Duodenal mucosa (tissue), 2 donors: Measurements from ENCODE around the gene PSTPIP1.

Experiments used
- H3K27ac ChIP-seq: one replicate; pipeline ENCODE4 v1.7.0; 2013; ENCODE audit warnings: low read depth, low read length
- H3K27me3 ChIP-seq, 2 donors: one replicate each; pipeline ENCODE4 v1.7.0; 2013; ENCODE audit warnings: low read length in 2 of 2, control low read depth in 1 of 2; ENCODE audit not compliant: insufficient read depth in 2 of 2, control insufficient read depth in 1 of 2
- H3K36me3 ChIP-seq, 2 donors: one replicate each; pipeline ENCODE4 v1.7.0; 2013; ENCODE audit warnings: low read length in 2 of 2, control low read depth in 1 of 2; ENCODE audit not compliant: insufficient read depth in 2 of 2, control insufficient read depth in 1 of 2
- H3K4me1 ChIP-seq, 2 donors: one replicate each; pipeline ENCODE4 v1.7.0; 2013; ENCODE audit warnings: low read length in 2 of 2, control low read depth in 1 of 2; ENCODE audit not compliant: insufficient read depth in 2 of 2, control insufficient read depth in 1 of 2
- H3K4me3 ChIP-seq, 2 donors: one replicate each; pipeline ENCODE4 v1.7.0; 2013; ENCODE audit warnings: low read length in 2 of 2, low read depth in 1 of 2
- H3K9ac ChIP-seq, 2 donors: one replicate each; pipeline ENCODE4 v1.7.0; 2013; ENCODE audit warnings: low read length in 2 of 2, low read depth in 1 of 2
- H3K9me3 ChIP-seq, 2 donors: one replicate each; pipeline ENCODE4 v1.7.0; 2013; ENCODE audit warnings: low read length in 2 of 2, control low read depth in 1 of 2; ENCODE audit not compliant: control insufficient read depth in 1 of 2

PSTPIP1 gene

DNA sequence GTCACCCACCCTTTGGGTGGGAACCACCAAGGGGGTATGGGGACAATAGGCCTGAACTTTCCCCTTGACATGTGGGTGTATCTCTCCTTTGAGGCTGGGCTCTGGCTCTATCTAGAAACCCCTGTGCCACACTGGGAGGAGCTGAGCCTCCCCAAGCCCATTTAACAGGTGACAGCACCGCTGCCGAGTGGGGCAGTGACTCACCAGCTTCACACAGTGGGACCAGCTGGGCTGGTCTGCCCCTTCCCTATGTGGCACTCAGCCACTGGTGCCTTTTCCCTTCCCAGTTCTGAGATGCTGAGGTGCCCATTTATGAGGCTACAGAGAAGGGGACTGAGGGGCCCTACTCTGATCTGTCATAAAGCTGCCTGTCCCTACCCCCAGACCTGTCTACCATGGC, 5.1 kb downstream of the PSTPIP1 start:
- no peak overlapping the region for H3K9ac ChIP-seq
- H3K9me3 ChIP-seq = no peaks in the 10 kb centered on the region
- no peak overlapping the region for H3K4me3 ChIP-seq
- H3K27ac ChIP-seq = no peak overlapping the region
- peaks cover 6 to 20% of the 10 kb centered on the region in 2 donors for H3K4me1 ChIP-seq
- H3K27me3 ChIP-seq = no peaks in the 10 kb centered on the region
- H3K36me3 ChIP-seq = no peaks in the 10 kb centered on the region

GRCh38 chr15:77001351-77001750, 6.4 kb downstream of the PSTPIP1 start:
- Histone ChIP-seq H3K27ac (no peak overlapping the region), H3K9ac (no peak overlapping the region), H3K36me3 (no peaks in the 10 kb centered on the region), H3K4me3 (no peak overlapping the region), H3K27me3 (no peaks in the 10 kb centered on the region), H3K4me1 (peaks cover 6 to 18% of the 10 kb centered on the region in 2 donors), H3K9me3 (no peaks in the 10 kb centered on the region)

- Histone ChIP-seq H3K9me3 (no peaks in the 10 kb centered on the region), H3K27ac (no peak overlapping the region), H3K36me3 (no peaks in the 10 kb centered on the region), H3K9ac (no peak overlapping the region), H3K4me3 (no peak overlapping the region), H3K27me3 (no peaks in the 10 kb centered on the region), H3K4me1 (peaks cover 6 to 14% of the 10 kb centered on the region in 2 donors)
Measured at GRCh38 chr15:77001966-77002365, 7.0 kb downstream of the PSTPIP1 start.

DNA sequence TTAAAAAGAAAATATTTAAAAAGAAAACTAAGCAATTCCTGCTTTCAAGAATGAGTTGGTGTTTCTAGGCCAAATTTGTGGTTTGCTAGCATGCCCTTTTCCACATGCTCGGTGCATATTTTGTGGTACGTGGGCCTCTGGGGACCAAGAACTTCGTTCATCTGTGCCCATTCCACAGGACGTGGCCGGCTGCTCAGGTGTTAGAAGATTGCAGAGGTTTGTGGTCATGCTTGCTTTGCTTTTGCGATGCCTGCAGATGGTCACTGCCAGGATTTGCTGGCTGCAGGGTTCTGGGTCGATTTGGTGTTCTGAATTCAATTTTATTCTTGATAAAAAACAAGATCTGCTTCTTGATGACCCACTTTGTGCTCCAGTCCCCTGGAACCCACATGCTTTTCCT, 7.5 kb downstream of the PSTPIP1 start:
- Histone ChIP-seq H3K27me3 (no peaks in the 10 kb centered on the region), H3K4me1 (peaks cover 6 to 14% of the 10 kb centered on the region in 2 donors), H3K36me3 (no peaks in the 10 kb centered on the region), H3K9me3 (no peaks in the 10 kb centered on the region), H3K4me3 (no peak overlapping the region), H3K27ac (no peak overlapping the region), H3K9ac (peak overlapping the region in 1 of 2 donors; percentile 8)

GRCh38 chr15:77002954-77003912, 8.3 kb downstream of the PSTPIP1 start:
- Histone ChIP-seq H3K4me3 (no peak overlapping the region), H3K27ac (no peak overlapping the region), H3K36me3 (no peaks in the 10 kb centered on the region), H3K9me3 (no peaks in the 10 kb centered on the region), H3K4me1 (peaks cover 6 to 14% of the 10 kb centered on the region in 2 donors), H3K9ac (peak overlapping the region in 1 of 2 donors; percentile 8), H3K27me3 (no peaks in the 10 kb centered on the region)

GRCh38 chr15:77004189-77004588, 9.3 kb downstream of the PSTPIP1 start:
- Histone ChIP-seq H3K27ac (no peak overlapping the region), H3K4me1 (peaks cover 6 to 14% of the 10 kb centered on the region in 2 donors)

GRCh38 chr15:77009176-77009575, 14.2 kb downstream of the PSTPIP1 start:
- Histone ChIP-seq H3K4me3 (no peak overlapping the region), H3K4me1 (peaks cover 5 to 14% of the 10 kb centered on the region in 2 donors), H3K9me3 (no peaks in the 10 kb centered on the region), H3K27me3 (no peaks in the 10 kb centered on the region), H3K9ac (no peak overlapping the region), H3K36me3 (no peaks in the 10 kb centered on the region), H3K27ac (no peak overlapping the region)

More at GRCh38 chr15:77004189-77004588, 9.3 kb downstream of the PSTPIP1 start:
- Histone ChIP-seq H3K36me3 (no peaks in the 10 kb centered on the region), H3K27me3 (no peaks in the 10 kb centered on the region), H3K9me3 (no peaks in the 10 kb centered on the region), H3K9ac (no peak overlapping the region), H3K4me3 (no peak overlapping the region)

DNA sequence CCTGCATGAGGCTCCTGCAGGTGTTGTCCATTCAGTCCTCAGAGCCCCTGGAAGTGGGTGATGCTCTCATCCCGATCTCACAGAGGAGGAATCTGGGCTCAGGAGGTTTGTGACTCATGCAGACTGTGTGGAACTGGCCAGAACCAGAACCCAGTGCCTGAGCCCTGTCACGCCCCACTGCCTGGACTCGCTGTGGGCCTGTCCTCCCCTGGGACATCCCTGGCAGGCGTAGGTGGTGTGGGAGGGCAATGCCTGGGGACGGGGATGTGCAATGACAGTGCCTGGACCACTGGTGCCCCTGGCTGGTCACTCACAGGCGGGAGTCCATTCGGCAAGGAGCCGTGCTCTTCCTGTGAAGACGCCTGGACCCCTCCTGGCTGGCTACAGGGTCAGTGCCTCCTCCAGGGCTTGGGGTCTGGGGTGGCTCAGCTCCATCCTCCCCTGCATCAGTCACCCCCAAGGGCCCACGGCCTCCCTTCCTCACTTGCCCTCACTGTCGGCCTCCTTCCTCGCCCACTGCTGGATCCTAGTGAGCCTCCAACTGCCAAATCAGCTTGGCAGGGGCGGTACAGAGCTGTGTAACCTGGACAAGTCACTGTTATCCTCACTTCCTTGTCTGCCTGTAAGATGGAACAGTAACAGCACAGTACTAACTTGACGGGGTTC, 14.9 kb downstream of the PSTPIP1 start:
- H3K36me3 ChIP-seq = no peaks in the 10 kb centered on the region
- no peaks in the 10 kb centered on the region for H3K9me3 ChIP-seq
- H3K9ac ChIP-seq = no peak overlapping the region
- no peak overlapping the region for H3K27ac ChIP-seq
- H3K4me1 ChIP-seq = peaks cover 9 to 18% of the 10 kb centered on the region in 2 donors
- no peaks in the 10 kb centered on the region for H3K27me3 ChIP-seq
- H3K4me3 ChIP-seq = no peak overlapping the region

GRCh38 chr15:77010312-77010686, 15.4 kb downstream of the PSTPIP1 start:
- Histone ChIP-seq H3K36me3 (no peaks in the 10 kb centered on the region), H3K27ac (no peak overlapping the region), H3K4me1 (peaks cover 12 to 20% of the 10 kb centered on the region in 2 donors), H3K27me3 (no peaks in the 10 kb centered on the region), H3K9ac (no peak overlapping the region), H3K9me3 (no peaks in the 10 kb centered on the region), H3K4me3 (no peak overlapping the region)

DNA sequence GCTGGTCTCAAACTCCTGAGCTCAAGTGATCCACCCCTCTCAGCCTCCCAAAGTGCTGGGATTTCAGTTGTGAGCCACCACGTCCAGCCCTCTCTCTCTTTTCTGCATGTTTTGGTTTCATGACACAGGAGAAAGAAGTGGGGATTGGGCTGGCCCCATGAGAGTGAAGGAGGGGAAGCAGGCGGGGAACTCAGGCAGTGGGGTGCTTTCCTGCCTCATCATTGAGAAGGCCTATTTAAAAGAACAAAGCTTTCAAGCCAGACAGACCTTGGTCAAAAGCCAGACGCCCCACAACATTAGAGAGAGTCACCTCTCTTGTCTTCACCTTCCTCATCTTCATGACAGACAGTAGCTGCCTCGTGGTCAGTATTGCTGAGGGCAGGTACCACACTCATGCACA, 15.9 kb downstream of the PSTPIP1 start:
- H3K4me1 ChIP-seq = peaks cover 16 to 20% of the 10 kb centered on the region in 2 donors
- no peaks in the 10 kb centered on the region for H3K9me3 ChIP-seq
- no peaks in the 10 kb centered on the region for H3K27me3 ChIP-seq
- H3K27ac ChIP-seq = no peak overlapping the region
- no peak overlapping the region for H3K9ac ChIP-seq
- no peak overlapping the region for H3K4me3 ChIP-seq
- no peaks in the 10 kb centered on the region for H3K36me3 ChIP-seq
